ENCODE results near the gene TOP2B.

TOP2B gene

GRCh38 chr3:25597535-25598101 lies 67.1 kb downstream of the TOP2B start:
- H3K4me2 ChIP-seq (ENCODE audit: low read length) = no peak overlapping the region
- H3K4me3 ChIP-seq (ENCODE audit: low read depth, low read length) = no peak overlapping the region
- no peaks in the 10 kb centered on the region for H3K79me2 ChIP-seq
- H3K27ac ChIP-seq = no peak overlapping the region
- H3K9me3 ChIP-seq (ENCODE audit: control insufficient read depth, low read length) = no peaks in the 10 kb centered on the region
- H3K4me1 ChIP-seq = no peaks in the 10 kb centered on the region
- no peaks in the 10 kb centered on the region for H3K36me3 ChIP-seq (ENCODE audit: control insufficient read depth, insufficient read depth, low read length)
- H3K9ac ChIP-seq = no peak overlapping the region
- no peak overlapping the region for H2AFZ ChIP-seq
- no peaks in the 10 kb centered on the region for H3K27me3 ChIP-seq (ENCODE audit: control insufficient read depth, insufficient read depth, low read length)
- no peak for TF ChIP-seq CTCF (IDR thresholded peaks at IDR 0.05)

GRCh38 chr3:25594007-25594502 lies 70.7 kb downstream of the TOP2B start:
- Histone ChIP-seq H3K9me3 (ENCODE audit: control insufficient read depth, low read length) (no peaks in the 10 kb centered on the region), H3K4me3 (ENCODE audit: low read depth, low read length) (no peak overlapping the region), H3K9ac (no peak overlapping the region), H2AFZ (no peak overlapping the region), H3K36me3 (ENCODE audit: control insufficient read depth, insufficient read depth, low read length) (no peaks in the 10 kb centered on the region), H3K79me2 (no peaks in the 10 kb centered on the region), H3K27ac (peak overlapping the region; percentile 22), H3K4me2 (ENCODE audit: low read length) (no peak overlapping the region), H3K4me1 (no peaks in the 10 kb centered on the region), H3K27me3 (ENCODE audit: control insufficient read depth, insufficient read depth, low read length) (no peaks in the 10 kb centered on the region)
- TF ChIP-seq CTCF (IDR thresholded peaks at IDR 0.05) = peak; percentile 66

- no peak overlapping the region for H3K4me2 ChIP-seq (ENCODE audit: low read length)
- no peaks in the 10 kb centered on the region for H3K4me1 ChIP-seq
- no peaks in the 10 kb centered on the region for H3K9me3 ChIP-seq (ENCODE audit: control insufficient read depth, low read length)
- H3K79me2 ChIP-seq = no peaks in the 10 kb centered on the region
- H3K27me3 ChIP-seq (ENCODE audit: control insufficient read depth, insufficient read depth, low read length) = no peaks in the 10 kb centered on the region
- H3K36me3 ChIP-seq (ENCODE audit: control insufficient read depth, insufficient read depth, low read length) = no peaks in the 10 kb centered on the region
- no peak overlapping the region for H2AFZ ChIP-seq
- H3K9ac ChIP-seq = no peak overlapping the region
- no peak for TF ChIP-seq CTCF (IDR thresholded peaks at IDR 0.05)
- no peak overlapping the region for H3K27ac ChIP-seq
- no peak overlapping the region for H3K4me3 ChIP-seq (ENCODE audit: low read depth, low read length)
Measured at GRCh38 chr3:25593001-25593400, 71.7 kb downstream of the TOP2B start.

GRCh38 chr3:25592510-25592968 lies 72.2 kb downstream of the TOP2B start:
- Histone ChIP-seq H2AFZ (no peak overlapping the region), H3K9ac (no peak overlapping the region), H3K79me2 (no peaks in the 10 kb centered on the region), H3K9me3 (ENCODE audit: control insufficient read depth, low read length) (no peaks in the 10 kb centered on the region), H3K4me1 (no peaks in the 10 kb centered on the region), H3K27me3 (ENCODE audit: control insufficient read depth, insufficient read depth, low read length) (no peaks in the 10 kb centered on the region), H3K27ac (no peak overlapping the region), H3K4me2 (ENCODE audit: low read length) (no peak overlapping the region), H3K36me3 (ENCODE audit: control insufficient read depth, insufficient read depth, low read length) (no peaks in the 10 kb centered on the region), H3K4me3 (ENCODE audit: low read depth, low read length) (no peak overlapping the region)
- peak; percentile 14 for TF ChIP-seq CTCF (IDR thresholded peaks at IDR 0.05)

GRCh38 chr3:25589783-25590258 lies 74.9 kb downstream of the TOP2B start:
- Histone ChIP-seq H3K4me3 (ENCODE audit: low read depth, low read length) (no peak overlapping the region), H3K4me1 (no peaks in the 10 kb centered on the region), H3K27ac (no peak overlapping the region)

More at GRCh38 chr3:25589783-25590258, 74.9 kb downstream of the TOP2B start:
- no peak for TF ChIP-seq CTCF (IDR thresholded peaks at IDR 0.05)
- no peaks in the 10 kb centered on the region for H3K79me2 ChIP-seq
- no peaks in the 10 kb centered on the region for H3K36me3 ChIP-seq (ENCODE audit: control insufficient read depth, insufficient read depth, low read length)
- H3K4me2 ChIP-seq (ENCODE audit: low read length) = no peak overlapping the region
- H2AFZ ChIP-seq = no peak overlapping the region
- no peaks in the 10 kb centered on the region for H3K27me3 ChIP-seq (ENCODE audit: control insufficient read depth, insufficient read depth, low read length)
- no peak overlapping the region for H3K9ac ChIP-seq
- H3K9me3 ChIP-seq (ENCODE audit: control insufficient read depth, low read length) = no peaks in the 10 kb centered on the region

All from parathyroid adenoma (tissue), 2 donors.